ENCODE results near the gene SHCBP1. TPM values are rescaled to one million over a fixed set of nuclear protein-coding genes. Genes with fewer than 3 reads are reported as not detected.

Gene SHCBP1
- total and polyA plus RNA-seq, 2 of the 13 experiments (the other 11 are each of a cell fraction or from before 2014, with no cell fraction given), result 15.7 to 33.0 TPM

DNA sequence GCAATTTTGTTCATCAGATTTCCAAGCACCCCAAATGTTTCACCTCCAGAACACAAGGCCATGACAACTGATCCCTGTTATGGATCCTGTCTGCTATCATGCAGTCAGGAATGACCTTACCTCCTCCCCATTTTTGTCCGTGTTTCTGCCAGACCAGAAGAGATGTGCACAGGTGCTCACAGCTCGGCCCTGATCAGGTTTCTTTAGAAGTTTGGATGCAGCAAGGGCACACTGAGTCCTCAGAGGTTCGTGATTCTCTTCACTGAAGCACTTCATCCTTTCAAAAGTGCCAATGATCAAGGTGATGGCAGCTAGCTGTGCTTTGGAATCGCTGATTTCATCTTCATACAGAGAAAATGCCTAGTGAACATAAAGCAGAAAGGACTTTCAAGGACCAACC is 40.9 kb upstream of the SHCBP1 start:
- TF ChIP-seq GATA4 (IDR thresholded peaks at IDR 0.05; ENCODE audit: borderline replicate concordance, low read depth), result no peak
- TF ChIP-seq TGIF2 (CRISPR knock-in tag; IDR thresholded peaks at IDR 0.05), result no peak
- no peak for TF ChIP-seq NFE2 (CRISPR knock-in tag; IDR thresholded peaks at IDR 0.05)
- no peak for TF ChIP-seq CENPT (CRISPR knock-in tag; IDR thresholded peaks at IDR 0.05; ENCODE audit: low read depth)
- no peak for TF ChIP-seq ZNF18 (CRISPR knock-in tag; IDR thresholded peaks at IDR 0.05; ENCODE audit: insufficient replicate concordance)
- no peak for TF ChIP-seq SIN3B (IDR thresholded peaks at IDR 0.05; ENCODE audit: low read length)
- Histone ChIP-seq H3K4me2 (ENCODE audit: low read depth, low read length) (no peak overlapping the region), H3K9ac (ENCODE audit: insufficient read depth, low read depth, low read length) (no peak overlapping the region), H4K20me1 (ENCODE audit: insufficient read depth, low read length) (no peaks in the 10 kb centered on the region), H2AFZ (ENCODE audit: low read length) (no peak overlapping the region), H3K27ac (ENCODE audit: extremely low read length, insufficient read depth, low read length) (no peak overlapping the region), H3K9me3 (ENCODE audit: low read length) (no peaks in the 10 kb centered on the region), H3K79me2 (ENCODE audit: insufficient read depth, low read length) (no peaks in the 10 kb centered on the region), H3K27me3 (ENCODE audit: control insufficient read depth in 1 of 2, insufficient read depth in 2 of 2, low read length in 2 of 2) (no peaks in the 10 kb centered on the region), H3K4me3 (replicated peaks in 1 of 3; ENCODE audit: insufficient read depth in 1 of 3, low read depth in 2 of 3, low read length in 3 of 3) (no peak overlapping the region), H3K36me3 (replicated peaks in 1 of 2; ENCODE audit: control insufficient read depth in 1 of 2, insufficient read depth in 2 of 2, low read length in 2 of 2) (peaks cover 17 to 71% of the 10 kb centered on the region in 2 experiments), H3K4me1 (ENCODE audit: insufficient read depth, low read length) (no peaks in the 10 kb centered on the region)
- ChIA-PET CTCF (ENCODE audit: low intra/inter-chr PET ratio, low total read pairs) (no interaction called here), POLR2A (no interaction called here)
- no TSS peak for BruUV-seq (replicated peaks)
- WGBS (ENCODE audit: low lambda C conversion rate), result 72% methylated on average over 4 of the region's 4 CpGs
- FAIRE-seq (no peak), ATAC-seq (no peak), DNase-seq (ENCODE audit: low spot score) (no peak)
- in situ Hi-C loops (cut with HindIII; ENCODE audit: extremely low pct_ligation_motif_present, low pct_unique_long_range_greater_than_20kb) (no loop called here), intact Hi-C loops (cut with micrococcal nuclease; ENCODE audit: unreplicated experiment) (no loop called here)

GRCh38 chr16:46658925-46659324 is 37.7 kb upstream of the SHCBP1 start:
- in situ Hi-C loops (cut with HindIII; ENCODE audit: extremely low pct_ligation_motif_present, low pct_unique_long_range_greater_than_20kb), result no loop called here

More at GRCh38 chr16:46658925-46659324, 37.7 kb upstream of the SHCBP1 start:
- POLR2A ChIA-PET, result no interaction called here
- Histone ChIP-seq H3K4me1 (ENCODE audit: insufficient read depth, low read length) (no peaks in the 10 kb centered on the region), H2AFZ (ENCODE audit: low read length) (no peak overlapping the region), H3K36me3 (replicated peaks in 1 of 2; ENCODE audit: control insufficient read depth in 1 of 2, insufficient read depth in 2 of 2, low read length in 2 of 2) (peaks cover 11 to 48% of the 10 kb centered on the region in 2 experiments), H3K79me2 (ENCODE audit: insufficient read depth, low read length) (no peaks in the 10 kb centered on the region), H4K20me1 (ENCODE audit: insufficient read depth, low read length) (no peaks in the 10 kb centered on the region), H3K9me3 (ENCODE audit: low read length) (no peaks in the 10 kb centered on the region), H3K27me3 (ENCODE audit: control insufficient read depth in 1 of 2, insufficient read depth in 2 of 2, low read length in 2 of 2) (no peaks in the 10 kb centered on the region), H3K4me3 (replicated peaks in 1 of 3; ENCODE audit: insufficient read depth in 1 of 3, low read depth in 2 of 3, low read length in 3 of 3) (no peak overlapping the region), H3K4me2 (ENCODE audit: low read depth, low read length) (no peak overlapping the region), H3K27ac (ENCODE audit: extremely low read length, insufficient read depth, low read length) (no peak overlapping the region), H3K9ac (ENCODE audit: insufficient read depth, low read depth, low read length) (no peak overlapping the region)
- intact Hi-C loops (cut with micrococcal nuclease; ENCODE audit: unreplicated experiment), result no loop called here
- peak; percentile 23; the same call in 1 of the 3 replicates for ATAC-seq
- FAIRE-seq, result no peak
- no TSS peak for BruUV-seq (replicated peaks)
- CTCF ChIA-PET (ENCODE audit: low intra/inter-chr PET ratio, low total read pairs), result no interaction called here
- TF ChIP-seq RBM22 (optimal IDR thresholded peaks at IDR 0.05; ENCODE audit: low read length) (peak; percentile 77), ZNF260 (CRISPR knock-in tag; IDR thresholded peaks at IDR 0.05; ENCODE audit: borderline replicate concordance, low read depth) (no peak), ZNF333 (CRISPR knock-in tag; IDR thresholded peaks at IDR 0.05; ENCODE audit: borderline replicate concordance) (no peak), ZMAT3 (CRISPR knock-in tag; conservative IDR thresholded peaks at IDR 0.05) (no peak)
- WGBS (ENCODE audit: low lambda C conversion rate), result 100% methylated on average over 1 of the region's 1 CpG
- no peak for DNase-seq (ENCODE audit: low spot score)

Data from HepG2 (cell line).